ENCODE results near the gene KCNJ15. TPM values are rescaled to one million over a fixed set of nuclear protein-coding genes. Genes with fewer than 3 reads are reported as not detected.

The KCNJ15 gene
- total and polyA plus RNA-seq, 10 of the 15 experiments (the other 5 are each of a cell fraction or from before 2014, with no cell fraction given): 0.05 to 2.7 (median 0.33) TPM; not detected in 6

- TF ChIP-seq SKIL (IDR thresholded peaks at IDR 0.05; ENCODE audit: low read depth, poor library complexity, severe bottlenecking) (no peak), RELA (IDR thresholded peaks at IDR 0.05; ENCODE audit: borderline replicate concordance, partially characterized antibody) (no peak), MYC (IDR thresholded peaks at IDR 0.05; ENCODE audit: insufficient read depth, insufficient read length, insufficient replicate concordance, low read length, severe bottlenecking) (no peak), CHD2 (IDR thresholded peaks at IDR 0.05; ENCODE audit: borderline replicate concordance, low read depth, low read length) (no peak), FOXK2 (IDR thresholded peaks at IDR 0.05) (no peak), NRF1 (conservative IDR thresholded peaks at IDR 0.05; ENCODE audit: low read depth, low read length) (no peak), ZNF384 (IDR thresholded peaks at IDR 0.05; ENCODE audit: borderline replicate concordance, low read depth, low read length) (no peak)
Measured at GRCh38 chr21:38280454-38280853, 23.7 kb downstream of the KCNJ15 start (continued).

- no peak overlapping the region for H3K4me3 ChIP-seq
- no TSS peak for BruUV-seq (replicated peaks)
- no peaks in the 10 kb centered on the region for H3K79me2 ChIP-seq (ENCODE audit: control insufficient read depth, insufficient read depth, low read length)
- H3K4me1 ChIP-seq (ENCODE audit: control insufficient read depth, insufficient read depth, low read length): no peaks in the 10 kb centered on the region
- H3K27me3 ChIP-seq (replicated peaks in 1 of 2; ENCODE audit: control insufficient read depth in 2 of 2, insufficient read depth in 2 of 2, low read length in 1 of 2): no peaks in the 10 kb centered on the region
- H3K27ac ChIP-seq (ENCODE audit: control insufficient read depth, insufficient read depth): no peak overlapping the region
- in situ Hi-C loops (cut with MboI) (no loop called here), intact Hi-C loops (cut with micrococcal nuclease; ENCODE audit: unreplicated experiment) (no loop called here)
- no peak overlapping the region for H3K4me2 ChIP-seq (ENCODE audit: control insufficient read depth, insufficient read depth)
- H3K36me3 ChIP-seq (ENCODE audit: control insufficient read depth in 2 of 2, insufficient read depth in 2 of 2, low read length in 1 of 2): no peaks in the 10 kb centered on the region
- no peak overlapping the region for H3K9ac ChIP-seq (ENCODE audit: control insufficient read depth, insufficient read depth, low read length)
- 17% methylated on average over 6 of the region's 6 CpGs for WGBS (ENCODE audit: insufficient coverage, insufficient replicate concordance, low lambda C conversion rate, missing lambda C conversion rate)
- POLR2A ChIA-PET: no interaction called here
- RAD21 ChIA-PET (ENCODE audit: unreplicated experiment): no interaction called here
- CTCF ChIA-PET: interaction anchor here (0.9 kb wide), 1 partner anchor 72 kb away, joined by 4 read pairs; no protein-coding TSS in a partner anchor
- no peak overlapping the region for H2AFZ ChIP-seq (ENCODE audit: control insufficient read depth, low read depth, low read length)
- no peaks in the 10 kb centered on the region; the same call in 2 of the 3 replicates for H3K9me3 ChIP-seq (replicated peaks; ENCODE audit: control insufficient read depth, insufficient read depth, low read length)
- SMC1A ChIA-PET (ENCODE audit: uncharacterized antibody, unreplicated experiment): interaction anchor here (1.4 kb wide), 1 partner anchor 13 kb away, joined by 5 read pairs; no protein-coding TSS in a partner anchor
- DNase-seq (ENCODE audit: low read depth, low spot score) (no peak), FAIRE-seq (no peak), ATAC-seq (no peak)
- no peaks in the 10 kb centered on the region for H4K20me1 ChIP-seq (ENCODE audit: control insufficient read depth, insufficient read depth)
- TF ChIP-seq SREBF1 (IDR thresholded peaks at IDR 0.05; ENCODE audit: low read length) (no peak), HCFC1 (IDR thresholded peaks at IDR 0.05; ENCODE audit: low read length) (no peak), CUX1 (IDR thresholded peaks at IDR 0.05; ENCODE audit: insufficient replicate concordance, low read depth, low read length) (no peak), STAT1 (conservative IDR thresholded peaks at IDR 0.05) (no peak), RELB (IDR thresholded peaks at IDR 0.05; ENCODE audit: low read depth) (no peak)
Measured at GRCh38 chr21:38280867-38281266, 24.1 kb downstream of the KCNJ15 start.

All from GM12878 (cell line).